ENCODE data around the gene PDLIM7.

The PDLIM7 gene

GRCh38 chr5:177539411-177539810 is 42.0 kb upstream of the PDLIM7 start:
- TF ChIP-seq YY1 (IDR thresholded peaks at IDR 0.05; ENCODE audit: low read depth): no peak
- no peak for TF ChIP-seq NFIC (IDR thresholded peaks at IDR 0.05)
- no peak for TF ChIP-seq RAD21 (IDR thresholded peaks at IDR 0.05; ENCODE audit: low read depth)
- no peak for TF ChIP-seq ZBTB7A (IDR thresholded peaks at IDR 0.05; ENCODE audit: low read depth)
- TF ChIP-seq EGR1 (IDR thresholded peaks at IDR 0.05): no peak
- TF ChIP-seq EP300 (IDR thresholded peaks at IDR 0.05; ENCODE audit: borderline replicate concordance): no peak
- no peak for TF ChIP-seq USF1 (IDR thresholded peaks at IDR 0.05)
- TF ChIP-seq CEBPB (IDR thresholded peaks at IDR 0.05): no peak
- no peak for TF ChIP-seq TAF1 (IDR thresholded peaks at IDR 0.05; ENCODE audit: low read depth)
- TF ChIP-seq MAX (IDR thresholded peaks at IDR 0.05): no peak
- TF ChIP-seq FOXM1 (IDR thresholded peaks at IDR 0.05; ENCODE audit: borderline replicate concordance, low read depth): no peak
- TF ChIP-seq TEAD4 (IDR thresholded peaks at IDR 0.05): no peak
- TF ChIP-seq REST (IDR thresholded peaks at IDR 0.05; ENCODE audit: low read depth): no peak
- TF ChIP-seq CREB1 (IDR thresholded peaks at IDR 0.05; ENCODE audit: low read depth): no peak
- TF ChIP-seq TCF12 (IDR thresholded peaks at IDR 0.05; ENCODE audit: low read depth): no peak

- TF ChIP-seq USF1 (IDR thresholded peaks at IDR 0.05) (no peak), EGR1 (IDR thresholded peaks at IDR 0.05) (no peak), EP300 (IDR thresholded peaks at IDR 0.05; ENCODE audit: borderline replicate concordance) (no peak), RAD21 (IDR thresholded peaks at IDR 0.05; ENCODE audit: low read depth) (no peak), ZBTB7A (IDR thresholded peaks at IDR 0.05; ENCODE audit: low read depth) (no peak), REST (IDR thresholded peaks at IDR 0.05; ENCODE audit: low read depth) (no peak), YY1 (IDR thresholded peaks at IDR 0.05; ENCODE audit: low read depth) (no peak)
Observed at GRCh38 chr5:177538876-177539275, 41.5 kb upstream of the PDLIM7 start.

GRCh38 chr5:177537389-177538361 is 40.3 kb upstream of the PDLIM7 start:
- no peak for TF ChIP-seq MAX (IDR thresholded peaks at IDR 0.05)
- TF ChIP-seq RAD21 (IDR thresholded peaks at IDR 0.05; ENCODE audit: low read depth): no peak
- TF ChIP-seq TAF1 (IDR thresholded peaks at IDR 0.05; ENCODE audit: low read depth): no peak
- TF ChIP-seq TEAD4 (IDR thresholded peaks at IDR 0.05): no peak
- TF ChIP-seq CEBPB (IDR thresholded peaks at IDR 0.05): no peak
- no peak for TF ChIP-seq EGR1 (IDR thresholded peaks at IDR 0.05)
- TF ChIP-seq NFIC (IDR thresholded peaks at IDR 0.05): no peak
- TF ChIP-seq FOXM1 (IDR thresholded peaks at IDR 0.05; ENCODE audit: borderline replicate concordance, low read depth): no peak
- no peak for TF ChIP-seq REST (IDR thresholded peaks at IDR 0.05; ENCODE audit: low read depth)
- TF ChIP-seq CREB1 (IDR thresholded peaks at IDR 0.05; ENCODE audit: low read depth): no peak
- TF ChIP-seq EP300 (IDR thresholded peaks at IDR 0.05; ENCODE audit: borderline replicate concordance): no peak

- TF ChIP-seq MAX (IDR thresholded peaks at IDR 0.05): no peak
- TF ChIP-seq FOXM1 (IDR thresholded peaks at IDR 0.05; ENCODE audit: borderline replicate concordance, low read depth): no peak
- no peak for TF ChIP-seq NFIC (IDR thresholded peaks at IDR 0.05)
- no peak for TF ChIP-seq EGR1 (IDR thresholded peaks at IDR 0.05)
- TF ChIP-seq REST (IDR thresholded peaks at IDR 0.05; ENCODE audit: low read depth): no peak
- no peak for TF ChIP-seq CEBPB (IDR thresholded peaks at IDR 0.05)
- no peak for TF ChIP-seq CREB1 (IDR thresholded peaks at IDR 0.05; ENCODE audit: low read depth)
- TF ChIP-seq ZBTB7A (IDR thresholded peaks at IDR 0.05; ENCODE audit: low read depth): no peak
- TF ChIP-seq TCF12 (IDR thresholded peaks at IDR 0.05; ENCODE audit: low read depth): no peak
- TF ChIP-seq RAD21 (IDR thresholded peaks at IDR 0.05; ENCODE audit: low read depth): no peak
- no peak for TF ChIP-seq TEAD4 (IDR thresholded peaks at IDR 0.05)
- no peak for TF ChIP-seq YY1 (IDR thresholded peaks at IDR 0.05; ENCODE audit: low read depth)
- TF ChIP-seq USF1 (IDR thresholded peaks at IDR 0.05): no peak
- TF ChIP-seq EP300 (IDR thresholded peaks at IDR 0.05; ENCODE audit: borderline replicate concordance): no peak
- TF ChIP-seq TAF1 (IDR thresholded peaks at IDR 0.05; ENCODE audit: low read depth): no peak
Observed at GRCh38 chr5:177536386-177536785, 39.0 kb upstream of the PDLIM7 start.
